Iris pigment epithelial cell (primary cell): ENCODE measurements around the gene DLK2.
"Not testable (repeated sequence)": the region's sequence is repeated elsewhere in the genome, so short reads cannot be mapped to it uniquely, and the experiment has no call there.

Experiments
- DNase-seq: peaks from one replicate; pipeline ENCODE4 v3.0.0-alpha.2; 2011; ENCODE audit warnings: low read depth

The DLK2 gene

GRCh38 chr6:43455531-43456428 is at the start of gene DLK2:
TSS of gene DLK2 (minus strand) at chr6:43455548. CDS start at chr6:43454825, 723 bp downstream.
- peak; percentile 14 for DNase-seq

GRCh38 chr6:43503443-43503842 is 48.1 kb upstream of the DLK2 start:
- DNase-seq: no peak

GRCh38 chr6:43502666-43503065 is 47.3 kb upstream of the DLK2 start:
- DNase-seq: no peak

GRCh38 chr6:43500921-43501320 is 45.6 kb upstream of the DLK2 start:
- no peak for DNase-seq

- no peak for DNase-seq
Observed at GRCh38 chr6:43499028-43499815, 43.9 kb upstream of the DLK2 start.

GRCh38 chr6:43498291-43498690 is 42.9 kb upstream of the DLK2 start:
- not testable (repeated sequence) for DNase-seq

GRCh38 chr6:43497689-43498088 is 42.3 kb upstream of the DLK2 start:
- DNase-seq: no peak

GRCh38 chr6:43497129-43497396 is 41.7 kb upstream of the DLK2 start:
- no peak for DNase-seq

GRCh38 chr6:43496370-43497128 is 41.2 kb upstream of the DLK2 start:
- peak; percentile 67 for DNase-seq

- no peak for DNase-seq
Observed at GRCh38 chr6:43495409-43495941, 40.1 kb upstream of the DLK2 start.

- no peak for DNase-seq
Observed at GRCh38 chr6:43494766-43495165, 39.4 kb upstream of the DLK2 start.

- DNase-seq: no peak
Observed at GRCh38 chr6:43494321-43494720, 39.0 kb upstream of the DLK2 start.

- no peak for DNase-seq
Observed at GRCh38 chr6:43493833-43494232, 38.5 kb upstream of the DLK2 start.

GRCh38 chr6:43493230-43493629 is 37.9 kb upstream of the DLK2 start:
- no peak for DNase-seq

- peak; percentile 37 for DNase-seq
Observed at GRCh38 chr6:43492673-43493072, 37.3 kb upstream of the DLK2 start.

- peak; percentile 83 for DNase-seq
Observed at GRCh38 chr6:43491750-43492661, 36.7 kb upstream of the DLK2 start.

GRCh38 chr6:43490523-43490939 is 35.2 kb upstream of the DLK2 start:
- DNase-seq: no peak

- no peak for DNase-seq
Observed at GRCh38 chr6:43489277-43490072, 34.1 kb upstream of the DLK2 start.

- DNase-seq: no peak
Observed at GRCh38 chr6:43488667-43489276, 33.4 kb upstream of the DLK2 start.
